Trophoblast cell (in vitro differentiated cells and primary cell): Measurements from ENCODE around the gene NR6A1.

ENCODE experiments used
- DNase-seq, 2 donors: peaks; one replicate each; pipeline ENCODE4 v3.0.0-alpha.2; 2016
- H2AFZ ChIP-seq: 2 replicates; pipeline ENCODE4 v1.6.1; 2013; ENCODE audit warnings: low read length, moderate library complexity, mild to moderate bottlenecking; ENCODE audit not compliant: insufficient read depth, poor library complexity
- H2AK5ac ChIP-seq: 2 replicates; pipeline ENCODE4 v1.6.1; 2013; ENCODE audit warnings: mild to moderate bottlenecking, low read length
- H2BK120ac ChIP-seq: 2 replicates; pipeline ENCODE4 v1.6.1; 2013; ENCODE audit warnings: low read length, mild to moderate bottlenecking, moderate library complexity; ENCODE audit not compliant: insufficient read depth, poor library complexity
- H2BK12ac ChIP-seq: 2 replicates; pipeline ENCODE4 v1.6.1; 2013; ENCODE audit warnings: mild to moderate bottlenecking, low read length, moderate library complexity
- H2BK5ac ChIP-seq: 2 replicates; pipeline ENCODE4 v1.6.1; 2013; ENCODE audit warnings: low read length, low read depth, moderate library complexity, mild to moderate bottlenecking; ENCODE audit not compliant: poor library complexity
- H3K14ac ChIP-seq: 2 replicates; pipeline ENCODE4 v1.6.1; 2013; ENCODE audit warnings: mild to moderate bottlenecking, low read length
- H3K18ac ChIP-seq: 2 replicates; pipeline ENCODE4 v1.6.1; 2013; ENCODE audit warnings: mild to moderate bottlenecking, low read length
- H3K23ac ChIP-seq: 2 replicates; pipeline ENCODE4 v1.6.1; 2013; ENCODE audit warnings: low read length
- H3K27ac ChIP-seq: 2 replicates; pipeline ENCODE4 v1.5.1; 2013; ENCODE audit warnings: low read depth, mild to moderate bottlenecking, inconsistent platforms, low read length, moderate library complexity
- H3K27me3 ChIP-seq: 2 replicates; pipeline ENCODE4 v1.6.1; 2013; ENCODE audit warnings: inconsistent platforms, mild to moderate bottlenecking, low read length, moderate library complexity; ENCODE audit not compliant: insufficient read depth
- H3K36me3 ChIP-seq, 2 experiments: 1 replicate in 1 of 2; 2 replicates in 1 of 2; pipeline ENCODE4 v1.6.1; 2013; ENCODE audit warnings: low read length in 2 of 2, mild to moderate bottlenecking in 2 of 2, moderate library complexity in 1 of 2; ENCODE audit not compliant: insufficient read depth in 2 of 2, control insufficient read depth in 1 of 2
- H3K4ac ChIP-seq: 2 replicates; pipeline ENCODE4 v1.6.1; 2013; ENCODE audit warnings: low read depth, mild to moderate bottlenecking, low read length, moderate library complexity
- H3K4me1 ChIP-seq, 2 experiments: 1 replicate in 1 of 2; 2 replicates in 1 of 2; pipeline ENCODE4 v1.6.1; 2013; ENCODE audit warnings: low read length in 2 of 2, mild to moderate bottlenecking in 2 of 2, moderate library complexity in 1 of 2; ENCODE audit not compliant: insufficient read depth in 2 of 2, control insufficient read depth in 1 of 2
- H3K4me2 ChIP-seq: 2 replicates; pipeline ENCODE4 v1.6.1; 2013; ENCODE audit warnings: inconsistent platforms, mild to moderate bottlenecking, low read length, moderate library complexity
- H3K4me3 ChIP-seq: 2 replicates; pipeline ENCODE4 v1.5.1; 2013; ENCODE audit warnings: mild to moderate bottlenecking, low read depth, low read length, inconsistent platforms
- H3K79me1 ChIP-seq: one replicate; pipeline ENCODE4 v1.6.1; 2013; ENCODE audit warnings: low read length
- H3K79me2 ChIP-seq: 2 replicates; pipeline ENCODE4 v1.6.1; 2013; ENCODE audit warnings: low read length, mild to moderate bottlenecking; ENCODE audit not compliant: control insufficient read depth, insufficient read depth, poor library complexity
- H3K9ac ChIP-seq: 2 replicates; pipeline ENCODE4 v1.6.1; 2013; ENCODE audit warnings: mild to moderate bottlenecking, low read length
- H3K9me3 ChIP-seq: 2 replicates; pipeline ENCODE4 v1.6.1; 2013; ENCODE audit warnings: low read depth, mild to moderate bottlenecking, control low read depth, inconsistent platforms, low read length; ENCODE audit not compliant: insufficient read depth
- H4K12ac ChIP-seq: 2 replicates; pipeline ENCODE4 v1.6.1; 2013; ENCODE audit warnings: low read depth, mild to moderate bottlenecking, low read length, moderate library complexity
- H4K8ac ChIP-seq: 2 replicates; pipeline ENCODE4 v1.6.1; 2013; ENCODE audit warnings: low read depth, mild to moderate bottlenecking, low read length, moderate library complexity
- H4K91ac ChIP-seq: one replicate; pipeline ENCODE4 v1.6.1; 2013; ENCODE audit warnings: low read depth, mild to moderate bottlenecking, low read length, moderate library complexity
- WGBS: extraction: QIAGEN DNeasy Blood & Tissue Kit; methylation state at CpG from one replicate; pipeline ENCODE4 v1.1.7; 2013; ENCODE audit warnings: missing lambda C conversion rate; ENCODE audit not compliant: insufficient read length, insufficient coverage; ENCODE audit errors: extremely low coverage; 5-methylcytosine and 5-hydroxymethylcytosine counted together

NR6A1 gene

GRCh38 chr9:124500028-124500795, 270.9 kb downstream of the NR6A1 start:
- WGBS: no CpG with 5 or more reads among the region's 40 CpGs

GRCh38 chr9:124499216-124499615, 271.9 kb downstream of the NR6A1 start:
- no peak overlapping the region for H3K23ac ChIP-seq
- H2AK5ac ChIP-seq: no peak overlapping the region
- H3K36me3 ChIP-seq: no peaks in the 10 kb centered on the region
- no peak overlapping the region for H2AFZ ChIP-seq
- peaks cover 21% of the 10 kb centered on the region for H3K27me3 ChIP-seq
- H3K27ac ChIP-seq: no peak overlapping the region
- no peak overlapping the region for H3K18ac ChIP-seq
- H2BK5ac ChIP-seq: no peak overlapping the region
- H3K79me1 ChIP-seq: no peaks in the 10 kb centered on the region
- H3K9me3 ChIP-seq: no peaks in the 10 kb centered on the region
- no CpG with 5 or more reads among the region's 3 CpGs for WGBS
- no peak overlapping the region for H4K12ac ChIP-seq
- H3K4ac ChIP-seq: no peak overlapping the region
- no peak for DNase-seq
- no peak overlapping the region for H3K14ac ChIP-seq
- H4K91ac ChIP-seq: no peak overlapping the region
- H3K4me3 ChIP-seq: no peak overlapping the region
- H3K9ac ChIP-seq: no peak overlapping the region
- no peak overlapping the region for H2BK120ac ChIP-seq
- H2BK12ac ChIP-seq: no peak overlapping the region
- H3K79me2 ChIP-seq: no peaks in the 10 kb centered on the region
- no peak overlapping the region for H3K4me2 ChIP-seq
- peaks cover 3% of the 10 kb centered on the region in 2 experiments for H3K4me1 ChIP-seq
- no peak overlapping the region for H4K8ac ChIP-seq

More at GRCh38 chr9:124500028-124500795, 270.9 kb downstream of the NR6A1 start:
- no peaks in the 10 kb centered on the region for H3K79me2 ChIP-seq
- H4K8ac ChIP-seq: no peak overlapping the region
- no peak overlapping the region for H4K91ac ChIP-seq
- no peak overlapping the region for H2BK12ac ChIP-seq
- H4K12ac ChIP-seq: no peak overlapping the region
- H3K23ac ChIP-seq: no peak overlapping the region
- no peak overlapping the region for H3K14ac ChIP-seq
- DNase-seq: peak in 1 of 2 donors; percentile 12
- peaks cover 3% of the 10 kb centered on the region for H3K9me3 ChIP-seq
- H3K36me3 ChIP-seq: no peaks in the 10 kb centered on the region
- H3K79me1 ChIP-seq: no peaks in the 10 kb centered on the region
- H3K4me3 ChIP-seq: no peak overlapping the region
- peaks cover 3 to 6% of the 10 kb centered on the region in 2 experiments for H3K4me1 ChIP-seq
- H2BK5ac ChIP-seq: no peak overlapping the region
- H2BK120ac ChIP-seq: no peak overlapping the region
- H3K4me2 ChIP-seq: no peak overlapping the region
- H3K27ac ChIP-seq: no peak overlapping the region
- H3K18ac ChIP-seq: no peak overlapping the region
- no peak overlapping the region for H2AFZ ChIP-seq
- H3K27me3 ChIP-seq: peaks cover 28% of the 10 kb centered on the region
- no peak overlapping the region for H2AK5ac ChIP-seq
- no peak overlapping the region for H3K9ac ChIP-seq
- no peak overlapping the region for H3K4ac ChIP-seq

GRCh38 chr9:124498499-124499146, 272.5 kb downstream of the NR6A1 start:
- Histone ChIP-seq H3K23ac (no peak overlapping the region), H2BK5ac (no peak overlapping the region), H3K9me3 (no peaks in the 10 kb centered on the region), H3K79me1 (no peaks in the 10 kb centered on the region), H2AK5ac (no peak overlapping the region), H4K8ac (no peak overlapping the region), H3K14ac (no peak overlapping the region), H2AFZ (no peak overlapping the region), H3K36me3 (no peaks in the 10 kb centered on the region), H2BK120ac (no peak overlapping the region), H3K4ac (no peak overlapping the region), H3K4me1 (no peaks in the 10 kb centered on the region), H3K9ac (no peak overlapping the region), H2BK12ac (no peak overlapping the region), H3K27ac (no peak overlapping the region), H4K91ac (no peak overlapping the region), H3K4me3 (no peak overlapping the region), H3K27me3 (peaks cover 15% of the 10 kb centered on the region), H3K18ac (no peak overlapping the region), H3K79me2 (no peaks in the 10 kb centered on the region), H3K4me2 (no peak overlapping the region), H4K12ac (no peak overlapping the region)
- DNase-seq: no peak
- no CpG with 5 or more reads among the region's 15 CpGs for WGBS

- Histone ChIP-seq H3K4ac (no peak overlapping the region), H4K8ac (no peak overlapping the region), H3K79me2 (no peaks in the 10 kb centered on the region), H2BK120ac (no peak overlapping the region), H4K91ac (no peak overlapping the region), H3K4me3 (no peak overlapping the region), H2BK5ac (no peak overlapping the region), H3K9me3 (no peaks in the 10 kb centered on the region), H2AK5ac (no peak overlapping the region), H2AFZ (no peak overlapping the region), H3K23ac (no peak overlapping the region), H3K14ac (no peak overlapping the region), H2BK12ac (no peak overlapping the region), H3K79me1 (no peaks in the 10 kb centered on the region), H3K27ac (no peak overlapping the region), H3K36me3 (no peaks in the 10 kb centered on the region), H4K12ac (no peak overlapping the region), H3K4me1 (no peaks in the 10 kb centered on the region), H3K18ac (no peak overlapping the region), H3K27me3 (peaks cover 9% of the 10 kb centered on the region), H3K9ac (no peak overlapping the region), H3K4me2 (no peak overlapping the region)
- DNase-seq: no peak
- WGBS: no CpG with 5 or more reads among the region's 6 CpGs
These were observed 273.1 kb downstream of the NR6A1 start for GRCh38 chr9:124498040-124498439.
